OCI-LY3 (cell line): ENCODE data around the gene AKAP1.

Experiments
- CTCF ChIP-seq: fragments of 200-600, 300-600 bp; sonication (generic); IDR thresholded peaks from 2 replicates; pipeline ENCODE4 v1.5.1; 2014; ENCODE audit warnings: antibody characterized with exemption, low read length, low read depth
- EZH2phosphoT487 ChIP-seq: fragments of 200-600 bp; shearing (Covaris generic); IDR thresholded peaks from 2 replicates; pipeline ENCODE4 v1.6.1; 2018; ENCODE audit warnings: antibody characterized with exemption, mixed run types, low read depth

GRCh38 chr17:57092171-57092570 lies 7.1 kb downstream of the AKAP1 start:
- TF ChIP-seq EZH2phosphoT487: no peak
- TF ChIP-seq CTCF: no peak
